ENCODE measurements around the gene CAMK2G.
A peak's percentile ranks its signal among the peaks of the same experiment; 100 is the strongest.

Gene CAMK2G

GRCh38 chr10:73799899-73800559, 74.3 kb downstream of the CAMK2G start:
- Histone ChIP-seq H3K4me1 (ENCODE audit: insufficient read depth, low read length) (no peaks in the 10 kb centered on the region), H3K4me3 (ENCODE audit: low read depth in 1 of 2, low read length in 2 of 2) (no peak overlapping the region), H2AFZ (ENCODE audit: low read depth, low read length) (no peak overlapping the region), H3K4me2 (ENCODE audit: insufficient read depth, low read length) (no peak overlapping the region), H3K79me2 (ENCODE audit: insufficient read depth, low read length) (no peaks in the 10 kb centered on the region), H3K27me3 (ENCODE audit: insufficient read depth, low read length, poor library complexity) (no peaks in the 10 kb centered on the region), H3K9me3 (ENCODE audit: insufficient read depth, low read length, severe bottlenecking) (no peaks in the 10 kb centered on the region), H3K27ac (ENCODE audit: low read length) (no peak overlapping the region), H4K20me1 (ENCODE audit: insufficient read depth, low read length) (peaks cover 10% of the 10 kb centered on the region), H3K36me3 (ENCODE audit: insufficient read depth, low read length) (peaks cover 87% of the 10 kb centered on the region), H3K9ac (ENCODE audit: low read depth, low read length) (no peak overlapping the region)
- DNase-seq (no peak), ATAC-seq (ENCODE audit: insufficient read depth, low read depth) (peak; percentile 8; the same call in 1 of the 3 replicates)
- TF ChIP-seq CTCF (IDR thresholded peaks at IDR 0.05; ENCODE audit: borderline replicate concordance, extremely low read depth, low read length, poor library complexity, severe bottlenecking) (no peak), EZH2 (IDR thresholded peaks at IDR 0.05; ENCODE audit: borderline replicate concordance, low read depth, low read length, severe bottlenecking) (no peak)

GRCh38 chr10:73798927-73799560, 75.3 kb downstream of the CAMK2G start:
- H3K9me3 ChIP-seq (ENCODE audit: insufficient read depth, low read length, severe bottlenecking): no peaks in the 10 kb centered on the region
- TF ChIP-seq CTCF (IDR thresholded peaks at IDR 0.05; ENCODE audit: borderline replicate concordance, extremely low read depth, low read length, poor library complexity, severe bottlenecking) (no peak), EZH2 (IDR thresholded peaks at IDR 0.05; ENCODE audit: borderline replicate concordance, low read depth, low read length, severe bottlenecking) (no peak)
- no peaks in the 10 kb centered on the region for H3K4me1 ChIP-seq (ENCODE audit: insufficient read depth, low read length)
- H3K79me2 ChIP-seq (ENCODE audit: insufficient read depth, low read length): no peaks in the 10 kb centered on the region
- peaks cover 10% of the 10 kb centered on the region for H4K20me1 ChIP-seq (ENCODE audit: insufficient read depth, low read length)
- H2AFZ ChIP-seq (ENCODE audit: low read depth, low read length): no peak overlapping the region
- no peak overlapping the region for H3K4me3 ChIP-seq (ENCODE audit: low read depth in 1 of 2, low read length in 2 of 2)
- H3K9ac ChIP-seq (ENCODE audit: low read depth, low read length): no peak overlapping the region
- DNase-seq (no peak), ATAC-seq (ENCODE audit: insufficient read depth, low read depth) (peak; percentile 39)
- H3K4me2 ChIP-seq (ENCODE audit: insufficient read depth, low read length): no peak overlapping the region
- H3K36me3 ChIP-seq (ENCODE audit: insufficient read depth, low read length): peaks cover 90% of the 10 kb centered on the region
- H3K27ac ChIP-seq (ENCODE audit: low read length): no peak overlapping the region
- no peaks in the 10 kb centered on the region for H3K27me3 ChIP-seq (ENCODE audit: insufficient read depth, low read length, poor library complexity)

DNA sequence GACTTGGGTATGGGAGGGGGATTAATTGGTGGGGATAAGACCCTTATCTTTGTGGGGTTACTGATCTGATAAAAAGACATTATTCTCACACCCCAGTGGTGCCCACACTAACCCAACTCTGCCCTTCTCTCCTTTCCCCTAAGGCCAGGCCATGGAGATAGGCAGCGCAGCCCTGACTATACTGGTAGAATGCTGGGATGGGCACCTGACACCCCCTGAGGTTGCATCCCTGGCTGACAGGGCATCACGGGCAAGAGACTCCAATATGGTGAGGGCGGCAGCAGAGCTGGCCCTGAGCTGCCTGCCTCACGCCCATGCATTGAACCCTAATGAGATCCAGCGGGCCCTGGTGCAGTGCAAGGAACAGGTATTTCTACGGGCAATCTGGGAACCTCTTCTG, 76.3 kb downstream of the CAMK2G start:
- H3K27me3 ChIP-seq (ENCODE audit: insufficient read depth, low read length, poor library complexity): no peaks in the 10 kb centered on the region
- no peaks in the 10 kb centered on the region for H3K9me3 ChIP-seq (ENCODE audit: insufficient read depth, low read length, severe bottlenecking)
- no peak overlapping the region for H3K4me3 ChIP-seq (ENCODE audit: low read depth in 1 of 2, low read length in 2 of 2)
- peaks cover 90% of the 10 kb centered on the region for H3K36me3 ChIP-seq (ENCODE audit: insufficient read depth, low read length)
- no peak overlapping the region for H3K4me2 ChIP-seq (ENCODE audit: insufficient read depth, low read length)
- H3K9ac ChIP-seq (ENCODE audit: low read depth, low read length): no peak overlapping the region
- no peaks in the 10 kb centered on the region for H3K4me1 ChIP-seq (ENCODE audit: insufficient read depth, low read length)
- DNase-seq (no peak), ATAC-seq (ENCODE audit: insufficient read depth, low read depth) (no peak)
- H2AFZ ChIP-seq (ENCODE audit: low read depth, low read length): no peak overlapping the region
- peaks cover 10% of the 10 kb centered on the region for H4K20me1 ChIP-seq (ENCODE audit: insufficient read depth, low read length)
- TF ChIP-seq CTCF (IDR thresholded peaks at IDR 0.05; ENCODE audit: borderline replicate concordance, extremely low read depth, low read length, poor library complexity, severe bottlenecking) (no peak), EZH2 (IDR thresholded peaks at IDR 0.05; ENCODE audit: borderline replicate concordance, low read depth, low read length, severe bottlenecking) (no peak)
- no peaks in the 10 kb centered on the region for H3K79me2 ChIP-seq (ENCODE audit: insufficient read depth, low read length)
- no peak overlapping the region for H3K27ac ChIP-seq (ENCODE audit: low read length)
